ENCODE data around the gene EYS. TPM values are rescaled to one million over a fixed set of nuclear protein-coding genes. Genes with fewer than 3 reads are reported as not detected.
"Not testable (repeated sequence)": the region's sequence is repeated elsewhere in the genome, so short reads cannot be mapped to it uniquely, and the experiment has no call there.

Gene EYS
- total RNA-seq, 1 donor from 2014 or later: 0.08 TPM

GRCh38 chr6:64041373-64041772 lies 1665.7 kb downstream of the EYS start:
- H3K27me3 ChIP-seq (ENCODE audit: low read depth): no peaks in the 10 kb centered on the region
- H3K9me3 ChIP-seq (replicated peaks): no peaks in the 10 kb centered on the region
- DNase-seq: no peak
- H3K4me3 ChIP-seq: no peak overlapping the region
- TF ChIP-seq CTCF (IDR thresholded peaks at IDR 0.05; ENCODE audit: borderline replicate concordance): no peak
- no peaks in the 10 kb centered on the region for H3K4me1 ChIP-seq
- H3K36me3 ChIP-seq: no peaks in the 10 kb centered on the region
- intact Hi-C loops (cut with micrococcal nuclease): no loop called here
- no peak overlapping the region for H3K27ac ChIP-seq (replicated peaks)

- TF ChIP-seq CTCF (IDR thresholded peaks at IDR 0.05; ENCODE audit: borderline replicate concordance): no peak
- Histone ChIP-seq H3K27ac (replicated peaks) (no peak overlapping the region), H3K36me3 (no peaks in the 10 kb centered on the region), H3K4me3 (no peak overlapping the region), H3K27me3 (ENCODE audit: low read depth) (no peaks in the 10 kb centered on the region), H3K9me3 (replicated peaks) (no peaks in the 10 kb centered on the region), H3K4me1 (no peaks in the 10 kb centered on the region)
- intact Hi-C loops (cut with micrococcal nuclease): no loop called here
- DNase-seq: no peak
These were observed 1666.9 kb downstream of the EYS start for GRCh38 chr6:64040113-64040512.

DNA sequence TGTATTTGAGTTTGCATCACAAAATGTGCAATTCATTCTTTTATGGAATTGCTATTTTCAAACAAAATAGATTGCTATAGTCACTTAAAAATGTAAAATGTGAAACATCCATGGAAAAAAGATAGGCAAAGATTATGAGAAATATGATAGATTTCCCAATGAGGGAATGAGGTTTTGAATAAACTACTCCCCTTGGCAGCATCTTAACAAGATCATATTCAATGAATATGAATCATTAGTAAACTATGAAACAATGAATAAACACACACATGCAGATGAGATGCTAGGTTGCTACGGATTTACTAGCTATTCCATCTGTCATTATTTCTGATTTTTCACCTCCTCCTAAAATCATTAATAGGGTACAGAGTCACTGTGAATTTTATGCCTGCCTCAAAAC lies 1669.6 kb downstream of the EYS start:
- Histone ChIP-seq H3K36me3 (no peaks in the 10 kb centered on the region), H3K4me1 (no peaks in the 10 kb centered on the region), H3K27me3 (ENCODE audit: low read depth) (no peaks in the 10 kb centered on the region), H3K4me3 (no peak overlapping the region), H3K27ac (replicated peaks) (no peak overlapping the region), H3K9me3 (replicated peaks) (no peaks in the 10 kb centered on the region)
- intact Hi-C loops (cut with micrococcal nuclease): no loop called here
- no peak for TF ChIP-seq CTCF (IDR thresholded peaks at IDR 0.05; ENCODE audit: borderline replicate concordance)
- DNase-seq: no peak

- Histone ChIP-seq H3K4me1 (no peaks in the 10 kb centered on the region), H3K27ac (replicated peaks) (no peak overlapping the region), H3K27me3 (ENCODE audit: low read depth) (no peaks in the 10 kb centered on the region), H3K4me3 (no peak overlapping the region), H3K9me3 (replicated peaks) (peaks cover 5% of the 10 kb centered on the region), H3K36me3 (no peaks in the 10 kb centered on the region)
- DNase-seq: no peak
- TF ChIP-seq CTCF (IDR thresholded peaks at IDR 0.05; ENCODE audit: borderline replicate concordance): no peak
- intact Hi-C loops (cut with micrococcal nuclease): no loop called here
These were observed 1671.9 kb downstream of the EYS start for GRCh38 chr6:64034910-64035655.

DNA sequence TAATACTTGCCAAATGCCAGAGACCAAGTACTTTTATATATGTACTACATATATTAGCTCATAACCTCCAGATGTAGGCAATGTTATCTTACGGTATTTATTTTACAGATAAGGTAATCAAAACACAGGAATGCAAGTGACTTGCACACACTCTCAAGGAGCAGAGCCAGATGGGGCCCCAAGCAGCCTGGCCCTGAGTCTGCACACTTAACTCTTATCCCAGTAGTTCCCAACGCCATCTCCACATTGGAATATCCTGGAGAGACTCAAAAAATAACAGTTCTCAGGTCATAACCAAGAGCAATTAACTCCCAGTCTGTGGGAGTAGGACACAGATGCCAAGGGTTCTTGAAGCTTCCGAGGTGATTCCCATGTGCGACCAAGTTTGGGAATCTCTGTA lies 1672.7 kb downstream of the EYS start:
- Histone ChIP-seq H3K27me3 (ENCODE audit: low read depth) (no peaks in the 10 kb centered on the region), H3K4me3 (no peak overlapping the region), H3K27ac (replicated peaks) (no peak overlapping the region), H3K9me3 (replicated peaks) (peaks cover 5% of the 10 kb centered on the region), H3K36me3 (no peaks in the 10 kb centered on the region), H3K4me1 (no peaks in the 10 kb centered on the region)
- intact Hi-C loops (cut with micrococcal nuclease): no loop called here
- no peak for DNase-seq
- TF ChIP-seq CTCF (IDR thresholded peaks at IDR 0.05; ENCODE audit: borderline replicate concordance): no peak

GRCh38 chr6:64030950-64031618 lies 1675.9 kb downstream of the EYS start:
- DNase-seq; intact Hi-C loops (cut with micrococcal nuclease); H3K9me3 ChIP-seq (replicated peaks): not testable (repeated sequence)

More at GRCh38 chr6:64030950-64031618, 1675.9 kb downstream of the EYS start:
- H3K36me3 ChIP-seq; H3K4me1 ChIP-seq; H3K27ac ChIP-seq (replicated peaks); H3K27me3 ChIP-seq (ENCODE audit: low read depth); H3K4me3 ChIP-seq: not testable (repeated sequence)

Measured in left ventricle myocardium inferior (tissue), 1 donor.